Natural killer cell (primary cell): Measurements from ENCODE around the gene M1AP. TPM values are rescaled to one million over a fixed set of nuclear protein-coding genes. Genes with fewer than 3 reads are reported as not detected.

Experiments used
- ATAC-seq, 3 donors: fragments of 150-1000 bp in 2 of 3; fragments of 200-7000 bp in 1 of 3; cut with Tn5 transposase; 1 replicate in 1 of 3; 2 replicates in 2 of 3; pipeline ENCODE4 v1.10.0; 2021; ENCODE audit warnings: mild to moderate bottlenecking in 2 of 3, moderate library complexity in 2 of 3
- DNase-seq, 2 donors: peaks; one replicate each; pipeline versions ENCODE4 v3.0.0 to v3.0.0-alpha.2; 2013 to 2021; ENCODE audit warnings: mixed read lengths in 1 of 2
- H3K27ac ChIP-seq: one replicate; pipeline ENCODE4 v1.5.1; 2013; ENCODE audit warnings: mild to moderate bottlenecking, low read length
- H3K27me3 ChIP-seq: one replicate; pipeline ENCODE4 v1.6.1; 2013; ENCODE audit warnings: low read length; ENCODE audit not compliant: control insufficient read depth, insufficient read depth
- H3K36me3 ChIP-seq: one replicate; pipeline ENCODE4 v1.6.1; 2013; ENCODE audit warnings: low read length; ENCODE audit not compliant: control insufficient read depth, insufficient read depth
- H3K4me1 ChIP-seq: one replicate; pipeline ENCODE4 v1.6.1; 2013; ENCODE audit warnings: low read length; ENCODE audit not compliant: control insufficient read depth, insufficient read depth
- H3K4me3 ChIP-seq: one replicate; pipeline ENCODE4 v1.5.1; 2013; ENCODE audit warnings: low read length
- H3K9me3 ChIP-seq: one replicate; pipeline ENCODE4 v1.6.1; 2013; ENCODE audit warnings: low read length; ENCODE audit not compliant: control insufficient read depth, insufficient read depth
- H3K27ac Mint-ChIP-seq, 2 donors: one replicate each; pipeline ENCODE4 v1.8.0; 2022; ENCODE audit warnings: mild to moderate bottlenecking in 2 of 2, mixed read lengths in 2 of 2, moderate library complexity in 1 of 2
- H3K27me3 Mint-ChIP-seq, 2 donors: one replicate each; pipeline ENCODE4 v1.8.0; 2022; ENCODE audit warnings: low read depth in 2 of 2, mixed read lengths in 2 of 2
- H3K36me3 Mint-ChIP-seq: one replicate; pipeline ENCODE4 v1.8.0; 2022; ENCODE audit warnings: mixed read lengths
- H3K4me1 Mint-ChIP-seq, 2 donors: one replicate each; pipeline ENCODE4 v1.8.0; 2022; ENCODE audit warnings: mixed read lengths in 2 of 2
- H3K4me3 Mint-ChIP-seq: one replicate; pipeline ENCODE4 v1.8.0; 2022; ENCODE audit warnings: mild to moderate bottlenecking, moderate library complexity, mixed read lengths
- H3K9me3 Mint-ChIP-seq, 2 donors: one replicate each; pipeline ENCODE4 v1.8.0; 2022; ENCODE audit warnings: mixed read lengths in 2 of 2
- WGBS: methylation state at CpG from one replicate; pipeline ENCODE4 v1.1.7; 2013; ENCODE audit warnings: missing lambda C conversion rate; ENCODE audit not compliant: insufficient coverage; 5-methylcytosine and 5-hydroxymethylcytosine counted together
- intact Hi-C: fragments of 100-400 bp; cut with micrococcal nuclease; formaldehyde crosslinking; loops from one replicate; pipeline ENCODE4 v1.14.2; 2022
- total RNA-seq, 4 donors: library from RNA; stranded (reverse); fragments of 120-200 nt in 1 of 4; gene quantifications; one replicate each; pipeline versions ENCODE4 v1.2.3 to v1.2.4, GENCODE V29; 2013 to 2022
- TF ChIP-seq, protein P1 (sequence below): fragments of 200-600 bp; IDR thresholded peaks from one replicate; pipeline ENCODE4 v1.8.0; 2022; ENCODE audit warnings: antibody characterized with exemption

The M1AP gene
- total RNA-seq, 3 donors from 2014 or later (not counting 1 experiment from before 2014, with no cell fraction given): not detected

DNA sequence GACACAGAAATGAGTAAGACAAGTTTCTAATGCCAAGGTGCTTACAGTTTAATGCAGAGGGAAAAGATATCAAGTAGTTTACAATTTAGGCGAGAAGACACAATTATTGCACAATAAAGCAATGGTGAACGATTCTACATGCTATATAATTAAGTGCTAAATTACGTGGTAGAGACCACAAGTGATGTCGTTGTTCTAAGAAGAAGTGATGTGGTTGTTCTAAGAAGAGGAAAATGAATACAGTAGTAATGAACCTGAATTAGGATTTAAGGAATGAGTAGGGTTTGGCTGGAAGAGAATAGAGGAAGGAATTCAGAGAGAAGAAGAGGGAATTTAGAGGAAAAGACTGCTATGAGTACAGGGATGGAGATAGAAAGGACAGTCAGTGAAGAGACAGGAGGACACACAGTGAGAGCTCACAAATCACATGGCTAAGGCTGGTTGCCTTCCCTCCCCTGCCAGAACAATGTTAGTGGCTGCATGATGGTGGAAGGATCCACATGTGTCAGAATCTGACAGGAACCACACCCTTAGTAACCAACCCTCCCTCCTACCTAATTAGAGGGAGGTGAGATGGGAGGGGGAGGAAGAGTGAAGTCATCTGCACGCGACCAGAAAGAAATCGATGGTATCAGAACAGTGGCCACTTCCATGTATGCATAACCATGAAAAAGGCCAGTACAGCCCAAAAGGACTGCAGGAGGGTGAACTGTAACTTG lies 44.7 kb downstream of the M1AP start:
- peaks cover 5% of the 10 kb centered on the region in 2 donors for H3K4me1 Mint-ChIP-seq
- Histone ChIP-seq H3K4me1 (no peaks in the 10 kb centered on the region), H3K4me3 (no peak overlapping the region), H3K9me3 (no peaks in the 10 kb centered on the region), H3K27me3 (peaks cover 3% of the 10 kb centered on the region), H3K27ac (no peak overlapping the region), H3K36me3 (no peaks in the 10 kb centered on the region)
- TF ChIP-seq, protein P1, sequence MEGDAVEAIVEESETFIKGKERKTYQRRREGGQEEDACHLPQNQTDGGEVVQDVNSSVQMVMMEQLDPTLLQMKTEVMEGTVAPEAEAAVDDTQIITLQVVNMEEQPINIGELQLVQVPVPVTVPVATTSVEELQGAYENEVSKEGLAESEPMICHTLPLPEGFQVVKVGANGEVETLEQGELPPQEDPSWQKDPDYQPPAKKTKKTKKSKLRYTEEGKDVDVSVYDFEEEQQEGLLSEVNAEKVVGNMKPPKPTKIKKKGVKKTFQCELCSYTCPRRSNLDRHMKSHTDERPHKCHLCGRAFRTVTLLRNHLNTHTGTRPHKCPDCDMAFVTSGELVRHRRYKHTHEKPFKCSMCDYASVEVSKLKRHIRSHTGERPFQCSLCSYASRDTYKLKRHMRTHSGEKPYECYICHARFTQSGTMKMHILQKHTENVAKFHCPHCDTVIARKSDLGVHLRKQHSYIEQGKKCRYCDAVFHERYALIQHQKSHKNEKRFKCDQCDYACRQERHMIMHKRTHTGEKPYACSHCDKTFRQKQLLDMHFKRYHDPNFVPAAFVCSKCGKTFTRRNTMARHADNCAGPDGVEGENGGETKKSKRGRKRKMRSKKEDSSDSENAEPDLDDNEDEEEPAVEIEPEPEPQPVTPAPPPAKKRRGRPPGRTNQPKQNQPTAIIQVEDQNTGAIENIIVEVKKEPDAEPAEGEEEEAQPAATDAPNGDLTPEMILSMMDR: no peak
- intact Hi-C loops: no loop called here
- H3K4me3 Mint-ChIP-seq: no peak overlapping the region
- H3K36me3 Mint-ChIP-seq: no peaks in the 10 kb centered on the region
- no peak for DNase-seq
- WGBS: 79% methylated on average over 7 of the region's 7 CpGs
- peaks cover 33 to 43% of the 10 kb centered on the region in 2 donors for H3K27me3 Mint-ChIP-seq
- ATAC-seq: no peak
- H3K27ac Mint-ChIP-seq: no peak overlapping the region
- H3K9me3 Mint-ChIP-seq: no peaks in the 10 kb centered on the region

DNA sequence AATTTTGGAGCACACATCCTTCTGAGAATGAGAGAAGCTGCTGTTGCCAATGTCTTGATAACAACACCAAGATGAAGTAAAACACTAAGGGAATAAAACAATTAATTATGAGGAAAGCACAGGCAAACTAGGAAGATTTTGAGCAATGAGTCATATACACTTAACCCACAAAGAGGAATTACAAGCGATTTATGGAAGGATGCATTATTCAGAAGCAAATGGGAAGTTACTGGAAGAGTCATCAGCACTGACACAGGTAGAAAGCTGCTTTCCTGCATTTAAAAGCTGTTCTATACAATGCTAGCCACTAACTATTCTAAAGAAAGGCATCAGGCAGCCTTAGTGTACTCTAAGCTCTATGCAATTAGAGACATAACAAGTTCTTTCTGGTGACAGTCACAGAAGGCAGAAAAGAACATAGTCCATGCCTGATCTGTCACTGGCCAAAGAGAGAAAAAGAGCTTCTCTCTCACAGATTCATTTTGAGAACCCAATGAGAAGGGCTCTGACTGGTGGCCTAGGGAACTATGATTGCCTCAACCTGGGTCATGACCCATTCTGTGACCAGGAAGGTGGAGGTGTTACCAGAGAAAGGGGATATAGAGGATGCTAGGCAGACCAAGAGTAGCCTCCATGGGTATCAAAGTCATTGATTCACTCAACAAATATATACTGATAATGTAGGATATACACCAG lies 45.4 kb downstream of the M1AP start:
- intact Hi-C loops: no loop called here
- DNase-seq: no peak

DNA sequence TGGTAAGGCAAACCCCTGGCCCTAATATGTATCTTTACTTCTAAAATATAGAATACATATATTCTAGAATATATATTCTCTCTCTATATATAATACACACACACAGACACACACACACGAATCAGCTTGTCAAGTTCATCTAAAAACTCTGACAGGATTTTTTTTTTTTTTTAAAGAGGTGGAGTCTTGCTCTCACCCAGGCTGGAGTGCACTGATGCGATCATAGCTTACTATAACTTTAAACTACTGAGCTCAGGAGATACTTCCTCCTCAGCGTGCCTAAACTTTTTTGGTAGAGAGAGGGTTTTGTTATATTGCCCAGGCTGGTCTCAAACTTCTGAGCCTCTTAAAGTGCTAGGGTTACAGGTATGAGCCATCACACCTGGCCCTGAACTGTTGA lies 48.5 kb downstream of the M1AP start:
- H3K27me3 Mint-ChIP-seq: peaks cover 38 to 49% of the 10 kb centered on the region in 2 donors
- TF ChIP-seq, protein P1: no peak
- ATAC-seq: no peak
- H3K36me3 Mint-ChIP-seq: no peaks in the 10 kb centered on the region
- Histone ChIP-seq H3K36me3 (no peaks in the 10 kb centered on the region), H3K27me3 (peaks cover 5% of the 10 kb centered on the region), H3K4me1 (no peaks in the 10 kb centered on the region), H3K9me3 (no peaks in the 10 kb centered on the region), H3K4me3 (no peak overlapping the region), H3K27ac (no peak overlapping the region)
- no peaks in the 10 kb centered on the region for H3K9me3 Mint-ChIP-seq
- H3K4me1 Mint-ChIP-seq: peaks cover 5% of the 10 kb centered on the region in 2 donors
- H3K4me3 Mint-ChIP-seq: no peak overlapping the region
- no peak for DNase-seq
- no peak overlapping the region for H3K27ac Mint-ChIP-seq
- no CpG with 5 or more reads among the region's 3 CpGs for WGBS
- intact Hi-C loops: no loop called here

More for the DNA sequence above, 45.4 kb downstream of the M1AP start:
- H3K27ac ChIP-seq: no peak overlapping the region
- WGBS: 40% methylated on average over 1 of the region's 1 CpG
- no peak overlapping the region for H3K4me3 Mint-ChIP-seq
- no peak overlapping the region for H3K27ac Mint-ChIP-seq
- peaks cover 3% of the 10 kb centered on the region for H3K27me3 ChIP-seq
- H3K36me3 Mint-ChIP-seq: no peaks in the 10 kb centered on the region
- no peaks in the 10 kb centered on the region for H3K4me1 ChIP-seq
- no peaks in the 10 kb centered on the region for H3K9me3 Mint-ChIP-seq
- no peaks in the 10 kb centered on the region for H3K36me3 ChIP-seq
- peaks cover 28 to 38% of the 10 kb centered on the region in 2 donors for H3K27me3 Mint-ChIP-seq
- TF ChIP-seq, protein P1: no peak
- H3K4me3 ChIP-seq: no peak overlapping the region
- peak in 1 of 3 donors; percentile 24 for ATAC-seq
- H3K4me1 Mint-ChIP-seq: peaks cover 5% of the 10 kb centered on the region in 2 donors
- H3K9me3 ChIP-seq: no peaks in the 10 kb centered on the region
